HL-60/S4 treated with retinoic acid at 250 ng/mL for 4 days and 3 days (cell line): Measurements from ENCODE around the gene USH1C.

ENCODE experiments used
- in situ Hi-C: fragments of 300-500 bp; cut with MboI; formaldehyde crosslinking; loops from 2 replicates; pipeline ENCODE4 v1.7.0; 2022; ENCODE audit warnings: low sequenced_read_pairs

USH1C gene

GRCh38 chr11:17446482-17446881 lies 97.7 kb downstream of the USH1C start:
- in situ Hi-C loops: no loop called here

- in situ Hi-C loops: no loop called here
Measured at GRCh38 chr11:17445240-17445795, 98.9 kb downstream of the USH1C start.

DNA sequence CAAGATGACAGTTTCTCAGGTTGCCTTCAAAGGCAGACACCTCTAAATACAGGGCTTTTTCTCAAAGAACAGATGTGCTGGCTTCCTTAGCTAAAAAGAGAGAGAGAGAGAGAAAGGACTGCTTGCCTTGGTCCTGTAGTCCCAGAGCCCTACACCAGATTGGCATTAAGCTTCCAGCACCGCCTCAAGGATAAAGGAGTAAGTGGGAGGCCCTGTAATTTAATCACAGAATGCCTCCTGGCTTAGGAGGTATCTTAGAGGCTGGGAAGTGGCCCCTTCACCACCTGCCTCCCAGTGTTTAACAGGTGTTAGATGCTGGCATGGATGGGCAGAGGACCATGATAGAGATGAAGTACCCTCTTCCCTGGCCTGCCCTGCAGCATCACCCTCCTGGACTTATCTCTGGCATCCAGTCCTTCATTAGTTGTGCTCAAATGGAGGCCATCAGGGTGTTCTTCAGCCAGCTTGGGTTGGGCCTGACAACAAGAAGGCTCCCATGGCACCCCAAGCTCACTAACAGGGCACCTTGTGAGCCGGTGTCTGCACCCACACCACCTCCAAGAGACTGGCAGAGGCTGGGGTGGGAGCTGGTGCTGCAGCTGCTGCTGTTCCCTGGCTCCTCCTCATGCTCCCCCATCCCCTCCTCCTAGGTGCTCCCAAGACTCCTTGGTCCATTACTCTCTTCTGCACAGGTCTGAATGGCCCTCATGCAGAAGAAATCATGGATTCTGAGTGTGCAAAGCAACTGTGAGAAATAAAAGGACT lies 100.1 kb downstream of the USH1C start:
- in situ Hi-C loops: no loop called here
